ENCODE results near the gene DCAF6.

DCAF6 gene

DNA sequence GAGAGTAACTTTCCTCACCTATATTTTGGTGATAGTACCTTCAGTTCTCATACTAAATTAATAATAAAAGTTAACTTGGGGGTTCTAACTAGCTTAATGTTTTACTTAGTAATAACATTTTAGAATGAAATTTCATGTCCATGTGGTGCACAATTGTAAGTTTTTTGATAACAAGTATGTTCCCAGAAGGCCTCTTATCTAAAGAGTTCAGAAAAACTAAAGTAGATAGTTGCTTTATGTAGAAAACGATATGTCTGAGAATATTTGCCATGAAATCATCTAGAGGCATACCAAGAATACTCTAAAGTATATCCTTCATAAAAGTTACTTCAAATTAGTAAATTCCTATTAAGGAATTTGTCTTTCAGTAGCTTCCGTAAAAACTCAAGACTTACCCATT, 12.4 kb upstream of the DCAF6 start:
- Histone ChIP-seq H3K27ac (ENCODE audit: low read length) (no peak overlapping the region), H3K79me2 (ENCODE audit: low read length) (no peaks in the 10 kb centered on the region; the same call in 1 of the 2 replicates), H4K20me1 (ENCODE audit: insufficient read depth, low read length) (no peaks in the 10 kb centered on the region), H3K4me2 (ENCODE audit: low read length) (no peak overlapping the region), H3K36me3 (replicated peaks; ENCODE audit: low read depth, low read length) (no peaks in the 10 kb centered on the region), H3K9me3 (ENCODE audit: insufficient read depth, low read length) (no peaks in the 10 kb centered on the region), H3K4me3 (ENCODE audit: low read length) (no peak overlapping the region), H2AFZ (ENCODE audit: low read depth, low read length) (no peak overlapping the region), H3K9ac (ENCODE audit: low read length) (no peak overlapping the region), H3K4me1 (ENCODE audit: low read length) (peaks cover 11% of the 10 kb centered on the region; the same call in 1 of the 2 replicates), H3K27me3 (ENCODE audit: low read depth, low read length) (no peaks in the 10 kb centered on the region)
- no peak for TF ChIP-seq EZH2phosphoT487 (IDR thresholded peaks at IDR 0.05; ENCODE audit: low read depth)
- TF ChIP-seq, protein P1, sequence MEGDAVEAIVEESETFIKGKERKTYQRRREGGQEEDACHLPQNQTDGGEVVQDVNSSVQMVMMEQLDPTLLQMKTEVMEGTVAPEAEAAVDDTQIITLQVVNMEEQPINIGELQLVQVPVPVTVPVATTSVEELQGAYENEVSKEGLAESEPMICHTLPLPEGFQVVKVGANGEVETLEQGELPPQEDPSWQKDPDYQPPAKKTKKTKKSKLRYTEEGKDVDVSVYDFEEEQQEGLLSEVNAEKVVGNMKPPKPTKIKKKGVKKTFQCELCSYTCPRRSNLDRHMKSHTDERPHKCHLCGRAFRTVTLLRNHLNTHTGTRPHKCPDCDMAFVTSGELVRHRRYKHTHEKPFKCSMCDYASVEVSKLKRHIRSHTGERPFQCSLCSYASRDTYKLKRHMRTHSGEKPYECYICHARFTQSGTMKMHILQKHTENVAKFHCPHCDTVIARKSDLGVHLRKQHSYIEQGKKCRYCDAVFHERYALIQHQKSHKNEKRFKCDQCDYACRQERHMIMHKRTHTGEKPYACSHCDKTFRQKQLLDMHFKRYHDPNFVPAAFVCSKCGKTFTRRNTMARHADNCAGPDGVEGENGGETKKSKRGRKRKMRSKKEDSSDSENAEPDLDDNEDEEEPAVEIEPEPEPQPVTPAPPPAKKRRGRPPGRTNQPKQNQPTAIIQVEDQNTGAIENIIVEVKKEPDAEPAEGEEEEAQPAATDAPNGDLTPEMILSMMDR (IDR thresholded peaks at IDR 0.05; ENCODE audit: low read depth, low read length), result no peak

- Histone ChIP-seq H3K9me3 (ENCODE audit: insufficient read depth, low read length) (no peaks in the 10 kb centered on the region), H3K79me2 (ENCODE audit: low read length) (no peaks in the 10 kb centered on the region; the same call in 1 of the 2 replicates), H3K27ac (ENCODE audit: low read length) (no peak overlapping the region), H2AFZ (ENCODE audit: low read depth, low read length) (no peak overlapping the region), H4K20me1 (ENCODE audit: insufficient read depth, low read length) (no peaks in the 10 kb centered on the region), H3K4me1 (ENCODE audit: low read length) (peaks cover 11% of the 10 kb centered on the region; the same call in 1 of the 2 replicates), H3K4me2 (ENCODE audit: low read length) (no peak overlapping the region), H3K27me3 (ENCODE audit: low read depth, low read length) (no peaks in the 10 kb centered on the region), H3K36me3 (replicated peaks; ENCODE audit: low read depth, low read length) (no peaks in the 10 kb centered on the region), H3K9ac (ENCODE audit: low read length) (no peak overlapping the region), H3K4me3 (ENCODE audit: low read length) (no peak overlapping the region)
- TF ChIP-seq EZH2phosphoT487 (IDR thresholded peaks at IDR 0.05; ENCODE audit: low read depth), result no peak
- TF ChIP-seq, protein P1 (IDR thresholded peaks at IDR 0.05; ENCODE audit: low read depth, low read length), result no peak
Observed at GRCh38 chr1:167924543-167925231, 11.8 kb upstream of the DCAF6 start.

DNA sequence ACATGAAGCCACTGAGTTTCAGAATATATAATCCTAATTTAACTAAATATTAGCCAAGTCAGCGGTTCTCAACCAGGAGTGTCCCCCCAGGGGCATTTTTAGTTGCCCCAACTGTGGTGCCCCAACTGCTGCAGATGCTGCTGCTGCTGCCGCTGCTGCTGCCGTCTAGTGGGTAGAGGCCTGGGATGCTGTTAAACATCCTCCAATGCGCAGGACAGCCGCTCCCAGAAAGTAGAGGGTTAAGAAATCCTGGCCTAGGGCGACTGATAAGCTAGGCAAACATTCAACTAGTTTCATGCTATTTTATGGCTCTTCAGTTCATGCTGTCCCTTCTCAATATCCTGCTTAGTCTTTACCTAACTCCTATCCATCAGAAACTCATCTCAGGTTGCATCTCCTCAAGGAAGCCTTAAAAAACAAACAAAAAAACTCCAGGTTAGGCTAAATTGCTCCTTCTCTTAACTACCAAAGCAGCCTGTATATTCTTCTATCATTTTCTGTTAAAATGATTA, 9.9 kb upstream of the DCAF6 start:
- Histone ChIP-seq H2AFZ (ENCODE audit: low read depth, low read length) (no peak overlapping the region), H3K9ac (ENCODE audit: low read length) (no peak overlapping the region), H3K9me3 (ENCODE audit: insufficient read depth, low read length) (no peaks in the 10 kb centered on the region), H4K20me1 (ENCODE audit: insufficient read depth, low read length) (no peaks in the 10 kb centered on the region), H3K4me2 (ENCODE audit: low read length) (peak overlapping the region; percentile 0; the same call in 1 of the 2 replicates), H3K36me3 (replicated peaks; ENCODE audit: low read depth, low read length) (no peaks in the 10 kb centered on the region), H3K27me3 (ENCODE audit: low read depth, low read length) (no peaks in the 10 kb centered on the region), H3K4me3 (ENCODE audit: low read length) (no peak overlapping the region), H3K4me1 (ENCODE audit: low read length) (peaks cover 11% of the 10 kb centered on the region; the same call in 1 of the 2 replicates), H3K27ac (ENCODE audit: low read length) (no peak overlapping the region), H3K79me2 (ENCODE audit: low read length) (no peaks in the 10 kb centered on the region; the same call in 1 of the 2 replicates)
- TF ChIP-seq EZH2phosphoT487 (IDR thresholded peaks at IDR 0.05; ENCODE audit: low read depth), result no peak
- TF ChIP-seq, protein P1 (IDR thresholded peaks at IDR 0.05; ENCODE audit: low read depth, low read length), result peak; percentile 13; the same call in 1 of the 2 replicates

- H3K4me1 ChIP-seq (ENCODE audit: low read length), result peaks cover 11% of the 10 kb centered on the region; the same call in 1 of the 2 replicates
- TF ChIP-seq, protein P1 (IDR thresholded peaks at IDR 0.05; ENCODE audit: low read depth, low read length), result no peak
- TF ChIP-seq EZH2phosphoT487 (IDR thresholded peaks at IDR 0.05; ENCODE audit: low read depth), result no peak
- no peaks in the 10 kb centered on the region; the same call in 1 of the 2 replicates for H3K79me2 ChIP-seq (ENCODE audit: low read length)
- H4K20me1 ChIP-seq (ENCODE audit: insufficient read depth, low read length), result no peaks in the 10 kb centered on the region
- no peaks in the 10 kb centered on the region for H3K9me3 ChIP-seq (ENCODE audit: insufficient read depth, low read length)
- H3K36me3 ChIP-seq (replicated peaks; ENCODE audit: low read depth, low read length), result no peaks in the 10 kb centered on the region
- no peak overlapping the region for H3K27ac ChIP-seq (ENCODE audit: low read length)
- no peak overlapping the region for H3K4me3 ChIP-seq (ENCODE audit: low read length)
- H3K4me2 ChIP-seq (ENCODE audit: low read length), result no peak overlapping the region; the same call in none of the 2 replicates
- no peak overlapping the region for H2AFZ ChIP-seq (ENCODE audit: low read depth, low read length)
- no peak overlapping the region for H3K9ac ChIP-seq (ENCODE audit: low read length)
- H3K27me3 ChIP-seq (ENCODE audit: low read depth, low read length), result no peaks in the 10 kb centered on the region
Observed at GRCh38 chr1:167927046-167927754, 9.3 kb upstream of the DCAF6 start.
